GM23338 (cell line): Measurements from ENCODE around the gene ABCA1. TPM values are rescaled to one million over a fixed set of nuclear protein-coding genes. Genes with fewer than 3 reads are reported as not detected.

Experiments used
- ATAC-seq: fragments of 200-7000 bp; cut with Tn5 transposase; 3 replicates; pipeline ENCODE4 v1.9.1; 2020
- DNase-seq: peaks from one replicate; pipeline ENCODE4 v3.0.0-alpha.2; 2015; ENCODE audit warnings: low spot score
- H2AFZ ChIP-seq: fragments of 200-600 bp; sonication (generic); 2 replicates; pipeline ENCODE4 v1.8.0; 2016; ENCODE audit warnings: antibody characterized with exemption, mild to moderate bottlenecking, moderate library complexity
- H3F3A ChIP-seq: fragments of 200-600 bp; sonication (generic); replicated peaks from 2 replicates; pipeline ENCODE4 v1.8.0; 2017; ENCODE audit warnings: antibody characterized with exemption, mixed run types, low read depth
- H3K27ac ChIP-seq: fragments of 200-600 bp; sonication (generic); 2 replicates; pipeline ENCODE4 v1.6.1; 2016; ENCODE audit warnings: low read depth
- H3K27me3 ChIP-seq: fragments of 200-600 bp; sonication (generic); 2 replicates; pipeline ENCODE4 v1.8.0; 2016; ENCODE audit warnings: mild to moderate bottlenecking, mixed run types, moderate library complexity; ENCODE audit not compliant: insufficient read depth
- H3K36me3 ChIP-seq: fragments of 200-600 bp; sonication (generic); 2 replicates; pipeline ENCODE4 v1.8.0; 2016; ENCODE audit warnings: mild to moderate bottlenecking; ENCODE audit not compliant: insufficient read depth
- H3K4me1 ChIP-seq: fragments of 200-600 bp; sonication (generic); 2 replicates; pipeline ENCODE4 v1.8.0; 2016; ENCODE audit warnings: mild to moderate bottlenecking, moderate library complexity; ENCODE audit not compliant: insufficient read depth
- H3K4me2 ChIP-seq: fragments of 200-600 bp; sonication (generic); 2 replicates; pipeline ENCODE4 v1.7.1; 2017; ENCODE audit warnings: mixed run types
- H3K4me3 ChIP-seq: fragments of 200-600 bp; sonication (generic); 2 replicates; pipeline ENCODE4 v1.6.1; 2016; ENCODE audit warnings: mixed run types
- H3K79me2 ChIP-seq: fragments of 200-600 bp; sonication (generic); replicated peaks from 2 replicates; pipeline ENCODE4 v1.8.0; 2017; ENCODE audit warnings: mild to moderate bottlenecking; ENCODE audit not compliant: insufficient read depth
- H3K9me2 ChIP-seq: fragments of 200-600 bp; sonication (generic); 2 replicates; pipeline ENCODE4 v1.8.0; 2017; ENCODE audit not compliant: insufficient read depth
- H4K20me1 ChIP-seq: fragments of 200-600 bp; sonication (generic); replicated peaks from 2 replicates; pipeline ENCODE4 v1.8.0; 2017; ENCODE audit warnings: mild to moderate bottlenecking; ENCODE audit not compliant: insufficient read depth
- H3K27ac Mint-ChIP-seq: 2 replicates; pipeline ENCODE4 v1.8.0; 2020; ENCODE audit warnings: inconsistent platforms, mild to moderate bottlenecking, moderate library complexity, mixed read lengths
- H3K27me3 Mint-ChIP-seq: 3 replicates; pipeline ENCODE4 v1.8.0; 2022; ENCODE audit warnings: low read depth, mild to moderate bottlenecking, moderate library complexity, mixed read lengths, inconsistent platforms; ENCODE audit not compliant: insufficient read depth, poor library complexity
- H3K36me3 Mint-ChIP-seq: 3 replicates; pipeline ENCODE4 v1.8.0; 2021; ENCODE audit warnings: low read depth, mild to moderate bottlenecking, inconsistent platforms, moderate library complexity, mixed read lengths
- H3K4me1 Mint-ChIP-seq: 3 replicates; pipeline ENCODE4 v1.8.0; 2020; ENCODE audit warnings: mild to moderate bottlenecking, inconsistent platforms, mixed read lengths
- H3K4me3 Mint-ChIP-seq: 3 replicates; pipeline ENCODE4 v1.8.0; 2021; ENCODE audit warnings: moderate library complexity, mild to moderate bottlenecking, inconsistent platforms, mixed read lengths
- H3K9me3 Mint-ChIP-seq: 3 replicates; pipeline ENCODE4 v1.8.0; 2020; ENCODE audit warnings: moderate library complexity, mild to moderate bottlenecking, inconsistent platforms, mixed read lengths
- CREB1 ChIP-seq: fragments of 250-450 bp; sonication (Bioruptor Pico); IDR thresholded peaks from 2 replicates; pipeline ENCODE4 v1.5.0; 2020; ENCODE audit warnings: low read depth, mild to moderate bottlenecking, moderate library complexity
- ETS1 ChIP-seq: IDR thresholded peaks from 2 replicates; pipeline ENCODE4 v1.6.1; 2016; ENCODE audit warnings: antibody characterized with exemption
- EZH2 ChIP-seq: fragments of 200-600 bp; sonication (generic); IDR thresholded peaks from one replicate; pipeline ENCODE4 v1.8.0; 2017; ENCODE audit warnings: antibody characterized with exemption, mild to moderate bottlenecking, low read depth; ENCODE audit not compliant: unreplicated experiment
- EZH2phosphoT487 ChIP-seq: fragments of 200-600 bp; sonication (generic); IDR thresholded peaks from one replicate; pipeline ENCODE4 v1.8.1; 2018; ENCODE audit warnings: antibody characterized with exemption; ENCODE audit not compliant: unreplicated experiment
- JUNB ChIP-seq: IDR thresholded peaks from one replicate; pipeline ENCODE4 v1.6.1; 2016; ENCODE audit warnings: antibody characterized with exemption; ENCODE audit not compliant: unreplicated experiment
- NANOG ChIP-seq: IDR thresholded peaks from 2 replicates; pipeline ENCODE4 v1.6.1; 2016; ENCODE audit warnings: antibody characterized with exemption, borderline replicate concordance
- POLR2AphosphoS5 ChIP-seq: IDR thresholded peaks from 2 replicates; pipeline ENCODE4 v1.6.1; 2016; ENCODE audit warnings: antibody characterized with exemption, low read depth
- REST ChIP-seq: IDR thresholded peaks from one replicate; pipeline ENCODE4 v1.6.1; 2018; ENCODE audit warnings: antibody characterized with exemption; ENCODE audit not compliant: unreplicated experiment
- STAT1 ChIP-seq: IDR thresholded peaks from one replicate; pipeline ENCODE4 v1.6.1; 2016; ENCODE audit warnings: antibody characterized with exemption; ENCODE audit not compliant: unreplicated experiment
- ZNF114 ChIP-seq: fragments of 250-450 bp; sonication (Bioruptor Pico); IDR thresholded peaks from 2 replicates; pipeline ENCODE4 v1.5.0; 2020; ENCODE audit warnings: mild to moderate bottlenecking, moderate library complexity
- ZNF331 ChIP-seq: fragments of 250-450 bp; sonication (Bioruptor Pico); IDR thresholded peaks from 2 replicates; pipeline ENCODE4 v1.5.0; 2020; ENCODE audit warnings: low read depth, mild to moderate bottlenecking, moderate library complexity
- polyA plus RNA-seq: library from polyadenylated mRNA; unstranded; fragments of >200 nt; fragmentation: Nextera tagmentation; extraction: Ambion mirVana; gene quantifications from 2 replicates; pipeline ENCODE4 v1.2.1, GENCODE V29; 2016
- total RNA-seq: library from RNA; depleted of rRNA; stranded (reverse); fragments of >200 nt; shearing (Covaris generic); gene quantifications from 2 replicates; pipeline ENCODE4 v1.2.3, GENCODE V29; 2014

ABCA1 gene
- total and polyA plus RNA-seq, 2 experiments from 2014 or later: 1.4 to 2.8 TPM

- TF ChIP-seq ETS1: no peak
- no peak for TF ChIP-seq ZNF114
- TF ChIP-seq NANOG: no peak
- no peak for TF ChIP-seq ZNF331 (CRISPR knock-in tag)
- TF ChIP-seq JUNB: no peak
- no peak for TF ChIP-seq POLR2AphosphoS5
- TF ChIP-seq REST: no peak
- no peak for TF ChIP-seq EZH2phosphoT487
- no peak for TF ChIP-seq STAT1
Measured at GRCh38 chr9:104835161-104835560, 92.8 kb downstream of the ABCA1 start (continued).

GRCh38 chr9:104833696-104834095, 94.3 kb downstream of the ABCA1 start:
- H3K27ac ChIP-seq: no peak overlapping the region
- no peaks in the 10 kb centered on the region for H3F3A ChIP-seq
- 0 out of 2 replicates have a peak overlapping the region, but pooled peaks have one; percentile 23 for H2AFZ ChIP-seq
- TF ChIP-seq JUNB: no peak
- H3K36me3 ChIP-seq: no peaks in the 10 kb centered on the region
- no peaks in the 10 kb centered on the region for H4K20me1 ChIP-seq
- Mint-ChIP-seq H3K4me3 (no peak overlapping the region), H3K4me1 (no peaks in the 10 kb centered on the region), H3K36me3 (peaks cover 54% of the 10 kb centered on the region), H3K27ac (no peak overlapping the region), H3K9me3 (no peaks in the 10 kb centered on the region), H3K27me3 (peaks cover 3% of the 10 kb centered on the region)
- H3K4me3 ChIP-seq: no peak overlapping the region
- ATAC-seq: no peak
- no peak overlapping the region for H3K4me2 ChIP-seq
- no peaks in the 10 kb centered on the region for H3K79me2 ChIP-seq
- H3K4me1 ChIP-seq: peaks cover 6% of the 10 kb centered on the region; the same call in 1 of the 2 replicates
- no peak for DNase-seq
- no peaks in the 10 kb centered on the region for H3K27me3 ChIP-seq
- H3K9me2 ChIP-seq: no peaks in the 10 kb centered on the region

- no peaks in the 10 kb centered on the region for H3K9me3 Mint-ChIP-seq
- Histone ChIP-seq H3K4me1 (peaks cover 6% of the 10 kb centered on the region; the same call in 1 of the 2 replicates), H3K79me2 (no peaks in the 10 kb centered on the region), H3F3A (no peaks in the 10 kb centered on the region), H3K9me2 (no peaks in the 10 kb centered on the region), H3K4me3 (no peak overlapping the region), H3K4me2 (no peak overlapping the region), H2AFZ (no peak overlapping the region), H3K36me3 (no peaks in the 10 kb centered on the region), H3K27ac (no peak overlapping the region), H4K20me1 (no peaks in the 10 kb centered on the region), H3K27me3 (no peaks in the 10 kb centered on the region)
- peaks cover 53% of the 10 kb centered on the region for H3K36me3 Mint-ChIP-seq
- ATAC-seq: no peak
- DNase-seq: no peak
- H3K27ac Mint-ChIP-seq: no peak overlapping the region
- no peak overlapping the region for H3K4me3 Mint-ChIP-seq
- H3K27me3 Mint-ChIP-seq: peaks cover 3% of the 10 kb centered on the region
- H3K4me1 Mint-ChIP-seq: no peaks in the 10 kb centered on the region
- TF ChIP-seq CREB1 (CRISPR knock-in tag) (no peak), EZH2phosphoT487 (no peak), POLR2AphosphoS5 (no peak), ETS1 (no peak), EZH2 (no peak), NANOG (no peak), ZNF331 (CRISPR knock-in tag) (no peak), STAT1 (no peak), JUNB (no peak), REST (no peak), ZNF114 (no peak)
Measured at GRCh38 chr9:104831681-104832080, 96.3 kb downstream of the ABCA1 start.
